ENCODE measurements around the gene SHANK1. TPM values are rescaled to one million over a fixed set of nuclear protein-coding genes. Genes with fewer than 3 reads are reported as not detected.

Gene SHANK1
- total RNA-seq, 1 donor from 2014 or later, result 0.32 TPM

DNA sequence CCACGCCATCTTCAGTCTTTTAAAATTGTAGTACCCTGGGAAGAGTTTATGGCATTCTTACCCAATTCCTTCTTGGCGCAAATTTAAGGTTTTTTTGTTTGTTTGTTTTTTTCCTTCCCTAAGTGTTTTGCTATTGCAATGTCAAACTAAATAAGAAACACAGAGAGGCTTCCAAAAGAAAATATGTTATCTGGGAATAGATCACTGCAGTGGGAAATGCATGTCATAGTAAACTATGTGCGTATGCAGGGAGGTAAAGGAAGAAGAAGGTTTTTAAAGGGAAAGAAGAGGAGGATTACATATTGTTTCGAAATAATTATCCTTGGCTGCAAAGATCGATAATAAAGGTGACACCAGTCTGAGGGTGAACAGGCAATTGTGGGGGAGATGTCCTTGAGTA lies 16.7 kb upstream of the SHANK1 start:
- DNase-seq, result no peak
- ATAC-seq, result no peak
- intact Hi-C loops (cut with micrococcal nuclease), result no loop called here

DNA sequence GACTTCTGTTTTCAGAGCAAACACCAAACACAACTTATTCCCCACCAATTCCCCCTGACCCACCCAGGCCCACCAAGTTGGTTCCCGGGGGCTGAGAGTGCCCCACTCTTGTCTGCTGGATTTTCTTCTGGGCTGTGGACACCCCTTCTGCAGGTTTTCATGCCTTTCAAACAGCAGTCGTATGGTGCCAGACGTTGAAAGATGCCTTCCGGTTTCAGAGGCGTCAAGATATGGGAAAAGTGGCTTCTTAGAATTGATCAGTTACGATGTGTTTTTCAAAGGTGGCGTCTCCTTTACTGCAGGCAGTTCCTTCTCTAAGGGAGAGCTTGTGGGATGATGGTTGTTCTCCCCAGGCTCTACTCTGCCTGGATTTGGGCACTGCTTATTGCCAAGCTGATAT lies 16.3 kb upstream of the SHANK1 start:
- intact Hi-C loops (cut with micrococcal nuclease), result no loop called here
- DNase-seq, result no peak
- no peak for ATAC-seq

DNA sequence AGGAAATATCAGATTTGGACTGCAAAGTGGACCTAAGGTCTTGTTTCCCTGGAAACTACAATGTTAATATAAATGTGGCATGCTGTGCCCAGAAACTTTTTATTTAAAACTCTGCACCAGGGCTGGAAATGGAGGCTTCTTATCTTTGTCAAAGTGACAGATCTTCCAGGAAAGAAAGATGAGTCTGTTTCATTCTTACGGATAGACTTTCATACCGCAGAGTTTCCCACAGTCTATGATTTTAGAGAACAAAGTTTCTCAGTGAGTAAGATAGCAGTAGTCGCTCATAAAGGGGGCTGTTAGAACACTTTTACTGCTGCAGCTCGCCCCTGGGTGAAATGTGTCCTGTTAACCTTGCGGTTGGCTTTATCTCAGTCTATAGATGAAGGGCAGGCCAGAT lies 10.3 kb upstream of the SHANK1 start:
- intact Hi-C loops (cut with micrococcal nuclease), result no loop called here
- DNase-seq, result no peak
- ATAC-seq, result no peak

DNA sequence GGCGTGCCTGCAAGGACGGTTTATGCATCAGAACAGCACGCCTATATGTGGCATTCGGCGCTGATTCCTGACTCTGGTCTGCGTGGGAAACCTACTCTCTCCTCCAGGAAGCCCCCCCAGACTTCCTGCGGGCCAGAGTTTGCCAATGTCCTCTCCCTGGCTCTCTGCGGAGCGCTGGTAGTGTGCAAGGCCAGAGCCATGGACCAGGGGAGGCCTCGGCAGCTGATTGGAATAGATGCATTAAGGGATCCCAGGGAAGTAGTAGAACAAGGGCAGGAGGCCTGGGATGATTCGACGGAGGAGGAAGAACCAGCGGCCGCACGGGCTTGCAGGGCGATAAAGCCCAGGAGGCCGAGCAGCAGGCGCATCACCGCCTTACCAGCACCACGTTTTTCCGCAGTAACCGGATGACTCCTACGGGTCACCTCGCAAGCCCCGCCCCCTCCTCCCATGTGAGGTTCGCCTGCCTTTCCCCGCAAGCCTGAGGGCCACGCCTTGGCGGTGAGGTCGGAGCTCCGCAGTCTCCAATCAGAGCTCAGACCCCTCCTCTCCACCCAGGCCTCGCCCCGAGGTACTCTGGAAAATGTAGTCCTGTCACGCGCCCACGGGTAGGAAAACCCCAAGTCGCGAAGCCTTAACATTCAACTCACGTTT lies 8.6 kb upstream of the SHANK1 start:
- intact Hi-C loops (cut with micrococcal nuclease), result no loop called here
- ATAC-seq, result peak; percentile 16
- peak; percentile 82 for DNase-seq

DNA sequence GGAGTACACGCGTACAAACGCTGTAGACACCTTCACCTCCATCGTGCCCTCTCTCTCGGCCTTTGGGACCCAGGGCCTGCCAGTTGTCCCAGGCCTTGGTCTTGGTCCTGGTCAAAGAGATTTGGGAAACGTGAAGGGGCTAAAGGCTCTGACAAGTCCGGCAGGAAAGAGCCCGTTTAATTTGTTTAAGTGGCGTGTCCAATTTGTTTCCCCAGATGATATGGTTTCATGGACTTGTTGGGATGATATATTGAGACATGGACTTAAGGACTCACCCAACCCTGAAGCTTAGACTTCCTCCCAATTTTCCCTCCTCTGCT lies 6.3 kb upstream of the SHANK1 start:
- intact Hi-C loops (cut with micrococcal nuclease), result no loop called here
- no peak for DNase-seq
- ATAC-seq, result no peak

DNA sequence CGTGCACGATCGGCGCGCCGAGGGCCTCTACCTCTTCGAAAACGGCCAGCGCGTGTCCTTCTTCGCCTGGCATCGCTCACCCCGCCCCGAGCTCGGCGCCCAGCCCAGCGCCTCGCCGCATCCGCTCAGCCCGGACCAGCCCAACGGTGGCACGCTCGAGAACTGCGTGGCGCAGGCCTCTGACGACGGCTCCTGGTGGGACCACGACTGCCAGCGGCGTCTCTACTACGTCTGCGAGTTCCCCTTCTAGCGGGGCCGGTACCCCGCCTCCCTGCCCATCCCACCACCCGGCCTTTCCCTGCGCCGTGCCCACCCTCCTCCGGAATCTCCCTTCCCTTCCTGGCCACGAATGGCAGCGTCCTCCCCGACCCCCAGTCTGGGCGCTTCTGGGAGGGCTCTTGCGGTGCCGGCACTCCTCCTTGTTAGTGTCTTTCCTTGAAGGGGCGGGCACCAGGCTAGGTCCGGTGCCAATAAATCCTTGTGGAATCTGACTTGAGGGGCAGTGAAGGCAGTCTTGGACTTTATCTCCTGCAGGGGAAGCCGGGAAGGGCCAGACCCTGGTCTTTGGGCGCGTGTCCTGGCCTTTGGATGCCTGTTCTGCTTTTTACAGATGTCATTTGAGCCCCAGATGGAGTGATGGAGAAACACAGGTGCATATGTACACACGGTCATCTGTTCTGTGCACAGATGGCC lies 5.8 kb upstream of the SHANK1 start:
- ATAC-seq, result peak; percentile 33
- intact Hi-C loops (cut with micrococcal nuclease), result no loop called here
- no peak for DNase-seq

DNA sequence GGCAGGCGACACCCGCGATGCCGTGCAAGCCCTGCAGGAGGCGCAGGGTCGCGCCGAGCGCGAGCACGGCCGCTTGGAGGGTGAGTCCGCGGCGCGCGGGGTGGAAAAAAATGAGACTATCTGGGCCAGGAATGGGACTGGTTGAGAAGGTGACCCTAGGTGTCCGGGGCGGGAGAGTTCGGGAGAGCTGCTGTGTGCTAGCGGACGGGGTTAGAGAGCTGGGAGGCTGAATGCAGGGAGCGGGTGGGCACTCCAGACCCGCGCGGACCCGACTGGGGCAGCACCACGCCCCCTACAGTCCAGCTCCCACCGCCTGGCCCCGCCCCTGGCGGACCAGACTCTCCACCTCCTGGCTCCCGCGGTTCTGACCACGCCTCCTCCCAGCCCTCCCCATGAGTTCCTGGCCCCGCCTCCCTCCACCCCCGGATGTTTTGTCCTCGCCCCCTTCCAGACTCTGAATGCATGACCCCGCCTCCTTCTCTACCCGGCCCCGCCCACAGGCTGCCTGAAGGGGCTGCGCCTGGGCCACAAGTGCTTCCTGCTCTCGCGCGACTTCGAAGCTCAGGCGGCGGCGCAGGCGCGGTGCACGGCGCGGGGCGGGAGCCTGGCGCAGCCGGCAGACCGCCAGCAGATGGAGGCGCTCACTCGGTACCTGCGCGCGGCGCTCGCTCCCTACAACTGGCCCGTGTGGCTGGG lies 5.1 kb upstream of the SHANK1 start:
- ATAC-seq (peak; percentile 95), DNase-seq (peak; percentile 98)
- intact Hi-C loops (cut with micrococcal nuclease), result no loop called here

DNA sequence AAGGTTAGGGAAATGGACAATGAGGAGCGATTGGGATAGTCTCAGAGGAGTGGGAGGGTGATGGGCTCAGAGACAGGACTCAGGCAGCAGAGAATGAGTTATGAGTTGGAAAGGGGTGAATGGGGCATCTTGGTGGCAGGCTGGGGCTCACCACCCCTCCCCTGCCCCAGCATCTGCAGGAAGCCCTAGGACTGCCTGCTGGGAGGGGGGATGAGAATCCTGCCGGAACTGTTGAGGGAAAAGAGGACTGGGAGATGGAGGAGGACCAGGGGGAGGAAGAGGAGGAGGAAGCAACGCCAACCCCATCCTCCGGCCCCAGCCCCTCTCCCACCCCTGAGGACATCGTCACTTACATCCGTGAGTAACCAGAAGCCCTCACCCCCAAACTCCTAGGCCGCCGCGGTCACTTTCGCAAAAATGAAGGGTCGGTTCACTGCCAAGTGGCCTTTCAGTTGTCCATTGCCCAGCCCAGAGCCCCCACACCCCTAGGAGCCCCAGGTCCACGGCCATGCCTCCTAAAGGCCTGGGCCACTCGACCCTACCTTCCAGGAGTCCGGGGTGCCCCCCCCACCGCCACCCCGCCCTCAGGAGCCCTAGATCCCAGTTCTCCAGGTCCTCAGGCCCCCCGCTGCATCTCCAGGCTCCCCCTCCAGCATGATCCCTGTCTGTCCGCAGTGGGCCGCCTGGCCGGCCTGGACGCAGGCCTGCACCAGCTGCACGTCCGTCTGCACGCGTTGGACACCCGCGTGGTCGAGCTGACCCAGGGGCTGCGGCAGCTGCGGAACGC lies 4.3 kb upstream of the SHANK1 start:
- ATAC-seq, result no peak
- DNase-seq, result no peak
- intact Hi-C loops (cut with micrococcal nuclease), result no loop called here

DNA sequence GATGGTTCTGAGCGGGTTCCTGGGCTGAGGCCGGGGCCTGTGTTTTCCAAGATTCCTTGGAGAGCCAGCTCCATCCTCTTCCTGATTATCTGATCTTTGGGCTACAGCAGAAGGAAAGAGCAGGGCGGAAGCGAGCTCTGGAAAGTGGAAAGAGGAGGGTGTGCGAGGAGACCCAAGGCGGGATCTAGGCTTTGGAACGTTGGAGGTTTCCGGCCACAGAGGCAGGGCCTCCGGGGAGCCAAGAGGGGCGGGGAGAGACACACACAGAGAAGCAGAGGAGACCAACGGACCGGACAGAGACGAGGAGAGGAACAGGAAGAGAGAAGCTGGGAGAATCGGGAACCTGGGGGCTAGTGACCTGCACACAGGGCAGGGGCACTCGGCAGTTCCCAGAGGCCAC lies 3.5 kb upstream of the SHANK1 start, which contains the start of gene CLEC11A:
Gene CLEC11A (plus strand): TSS at position 296 of the 400 bp plus-strand sequence. CDS start 162 bp downstream, outside the sequence.
- ATAC-seq (peak; percentile 35), DNase-seq (peak; percentile 78)
- intact Hi-C loops (cut with micrococcal nuclease), result no loop called here

DNA sequence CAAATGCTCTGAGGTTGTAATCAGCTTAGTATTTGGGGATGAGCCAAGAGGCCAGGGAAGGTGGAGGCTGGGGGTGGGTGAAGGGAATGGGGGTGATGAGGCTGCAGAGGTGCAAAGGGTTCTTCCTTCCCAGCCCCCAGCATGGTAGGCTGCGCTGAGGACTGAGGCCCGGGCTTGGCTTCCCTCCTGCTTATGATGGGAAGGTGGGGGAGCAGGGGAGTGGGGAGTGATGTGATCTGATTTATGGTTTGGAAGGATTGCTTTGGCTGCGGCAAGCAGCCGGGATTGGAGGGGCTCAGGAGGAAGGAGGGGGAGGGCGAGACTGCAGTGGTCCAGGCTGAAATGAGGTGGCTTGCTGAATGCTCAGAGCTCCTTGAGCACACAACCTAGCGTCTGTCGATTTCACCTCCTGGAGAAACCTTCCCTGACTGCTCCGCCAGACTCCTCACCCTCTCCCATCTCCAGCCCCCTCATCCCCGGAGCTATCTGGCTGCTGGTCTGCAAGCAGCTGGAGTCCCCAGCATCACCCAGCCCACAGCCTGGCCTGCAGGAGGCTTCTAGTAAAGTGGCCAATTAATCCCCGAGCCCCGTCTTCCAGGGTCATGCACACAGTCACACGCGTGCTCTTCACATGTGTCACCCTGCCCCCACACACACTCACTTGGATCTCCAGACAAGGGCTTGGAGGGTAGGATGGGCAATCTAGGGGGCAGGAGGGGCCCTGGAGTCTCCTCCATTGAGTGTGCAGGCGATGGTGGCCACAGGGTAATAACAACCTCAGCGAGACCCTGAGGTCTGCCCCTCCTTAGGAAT lies 2.8 kb upstream of the SHANK1 start:
- DNase-seq, result no peak
- intact Hi-C loops (cut with micrococcal nuclease), result no loop called here
- ATAC-seq, result no peak

DNA sequence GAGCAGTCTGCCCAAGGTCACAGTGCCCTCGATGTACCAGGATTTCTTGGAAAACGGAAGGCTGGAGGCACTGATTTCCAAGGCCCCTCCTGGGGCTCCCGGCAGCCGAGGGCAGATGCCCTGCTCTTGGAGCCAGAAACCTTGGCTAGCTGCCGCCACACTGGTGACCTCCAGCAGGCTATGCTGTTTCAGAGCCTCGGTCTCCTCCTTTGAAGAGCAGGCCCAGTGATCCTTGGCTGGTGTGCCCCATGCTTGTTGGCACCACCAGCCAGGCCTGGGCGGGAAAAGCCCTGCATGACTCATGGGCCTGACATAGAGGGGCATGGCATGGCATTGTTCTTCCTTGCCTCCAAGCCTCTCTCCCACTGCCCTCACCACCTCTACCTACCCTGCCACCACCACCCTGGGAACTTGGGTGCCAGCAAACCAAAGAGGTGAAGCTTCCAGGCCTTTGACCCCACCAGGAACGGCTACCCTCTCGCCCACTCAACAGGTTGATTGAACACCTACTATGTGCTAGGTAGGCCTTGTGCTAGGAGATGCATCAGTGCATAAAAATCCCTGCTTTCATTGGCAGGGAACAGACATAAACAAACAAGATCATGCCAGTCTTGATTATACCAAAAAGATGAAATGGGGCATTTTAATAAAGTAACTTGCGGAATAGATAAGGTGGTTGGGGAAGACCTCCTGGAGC lies 2.0 kb upstream of the SHANK1 start:
- intact Hi-C loops (cut with micrococcal nuclease), result no loop called here
- ATAC-seq, result no peak
- DNase-seq, result no peak

DNA sequence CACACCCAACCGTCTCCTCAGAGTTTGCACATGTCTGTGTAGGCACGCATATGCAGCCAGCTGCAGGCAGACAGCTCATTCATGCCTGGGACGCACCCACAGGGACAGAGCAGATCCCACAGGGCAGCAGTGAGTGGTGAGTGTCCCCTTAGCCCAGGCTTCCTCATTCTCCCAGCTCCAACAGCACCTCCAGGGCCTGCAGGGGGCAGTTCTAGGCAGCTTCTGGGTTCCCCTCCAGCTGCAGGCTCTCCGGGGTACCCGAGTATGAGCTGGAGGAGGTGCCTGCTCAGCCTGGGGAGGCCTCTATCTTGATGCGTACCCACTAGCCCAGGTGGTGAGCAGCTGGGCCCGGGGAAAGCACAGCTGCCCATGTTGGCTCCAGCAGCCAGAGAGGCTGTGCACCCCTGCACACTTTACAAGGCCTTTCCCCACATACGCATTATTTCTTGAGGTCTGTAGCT lies 1.3 kb upstream of the SHANK1 start:
- DNase-seq (no peak), ATAC-seq (no peak)
- intact Hi-C loops (cut with micrococcal nuclease), result no loop called here

DNA sequence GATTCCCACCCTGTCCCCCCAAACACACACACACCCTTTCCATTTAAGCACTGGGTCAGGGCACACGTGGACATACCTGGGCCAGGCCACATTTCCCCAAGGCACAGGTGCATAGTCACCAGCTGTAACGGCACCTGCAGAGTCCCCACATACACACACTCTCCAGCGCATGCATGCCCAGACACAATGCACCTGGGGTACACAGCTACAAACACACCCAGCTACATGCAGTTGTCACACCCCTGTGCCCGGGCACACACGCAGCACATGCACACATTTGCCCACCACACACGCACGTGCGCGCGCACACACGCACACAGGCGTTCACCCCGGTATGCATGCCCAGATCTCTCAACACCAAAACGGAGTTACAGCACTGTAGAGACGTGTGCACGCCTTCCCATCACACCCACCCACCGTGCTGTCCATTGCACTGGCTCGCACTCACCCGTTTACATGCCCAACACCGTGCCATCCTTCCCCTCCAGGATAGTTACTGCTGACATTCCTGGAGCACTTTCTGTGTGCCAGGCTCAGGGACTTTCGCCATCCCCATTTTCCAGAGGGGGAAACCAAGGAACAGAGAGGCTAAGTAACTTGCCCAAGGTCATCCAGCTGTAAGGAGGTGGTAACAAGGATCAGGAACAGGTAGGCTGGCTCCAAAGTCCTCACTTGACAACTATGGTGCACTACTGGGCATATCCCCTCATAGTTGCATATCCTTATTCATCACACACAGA lies 749 bp upstream of the SHANK1 start:
- ATAC-seq (no peak), DNase-seq (no peak)
- intact Hi-C loops (cut with micrococcal nuclease), result no loop called here

DNA sequence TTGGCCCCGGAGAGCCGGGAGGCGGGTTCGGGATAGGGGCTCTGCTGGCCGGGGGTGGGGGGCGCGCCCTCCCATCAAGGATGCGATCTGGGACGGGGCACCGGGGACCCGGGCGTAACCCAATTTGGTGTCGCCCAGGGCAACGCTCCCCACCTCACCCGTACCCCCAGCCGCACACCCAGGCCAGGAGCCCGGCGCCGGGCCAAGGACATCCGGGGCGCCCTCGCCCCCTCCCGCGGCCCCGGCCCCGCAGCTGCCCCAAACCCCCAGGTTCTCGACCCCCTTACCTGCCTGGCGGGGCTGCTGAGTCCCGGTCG lies 525 bp downstream of the SHANK1 start:
- ATAC-seq (no peak), DNase-seq (no peak)
- intact Hi-C loops (cut with micrococcal nuclease), result no loop called here

DNA sequence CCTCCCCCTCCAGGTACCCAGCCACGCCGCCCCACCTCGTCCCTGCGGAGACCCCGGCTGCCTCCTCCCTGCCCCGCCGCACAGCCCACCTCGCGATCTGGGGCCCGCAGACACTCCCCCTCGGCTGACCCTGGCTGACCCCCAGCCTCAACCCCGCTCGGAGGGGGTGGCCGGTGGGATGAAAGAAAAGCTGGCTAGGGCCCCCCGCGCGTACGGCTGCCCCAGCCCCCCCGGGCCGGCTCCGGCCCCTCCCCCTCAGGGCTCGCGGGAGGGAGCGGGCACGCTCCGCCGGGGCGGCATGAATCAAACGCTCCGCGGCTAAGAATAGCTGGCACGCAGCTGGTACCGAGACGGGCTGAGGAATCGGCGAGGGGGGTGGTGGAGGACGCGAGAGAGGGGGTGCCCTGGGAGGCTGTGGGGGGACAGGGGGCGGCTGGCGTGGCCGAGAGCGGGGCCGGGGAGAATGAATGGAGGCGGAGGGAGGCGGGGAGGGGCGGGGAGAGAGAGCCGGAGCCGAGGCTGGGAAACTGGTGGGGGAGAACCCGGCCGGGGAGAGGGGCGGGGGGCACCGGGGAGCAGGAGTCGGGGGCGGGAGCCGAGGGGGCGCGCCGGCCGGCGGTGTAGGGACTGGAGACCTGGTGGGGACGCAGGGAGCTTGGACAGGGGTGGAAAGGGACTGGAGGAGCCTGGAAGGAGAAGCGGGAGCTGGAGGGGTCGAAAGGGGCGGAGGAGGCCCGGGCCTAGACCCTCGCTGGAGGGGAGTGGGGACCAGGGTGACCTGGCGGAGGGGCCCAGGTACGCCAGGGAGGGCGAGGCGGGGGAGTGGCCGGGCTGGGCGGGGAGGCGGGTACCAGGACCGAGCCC lies 1.1 kb downstream of the SHANK1 start:
- DNase-seq (no peak), ATAC-seq (peak; percentile 8)
- intact Hi-C loops (cut with micrococcal nuclease), result no loop called here

DNA sequence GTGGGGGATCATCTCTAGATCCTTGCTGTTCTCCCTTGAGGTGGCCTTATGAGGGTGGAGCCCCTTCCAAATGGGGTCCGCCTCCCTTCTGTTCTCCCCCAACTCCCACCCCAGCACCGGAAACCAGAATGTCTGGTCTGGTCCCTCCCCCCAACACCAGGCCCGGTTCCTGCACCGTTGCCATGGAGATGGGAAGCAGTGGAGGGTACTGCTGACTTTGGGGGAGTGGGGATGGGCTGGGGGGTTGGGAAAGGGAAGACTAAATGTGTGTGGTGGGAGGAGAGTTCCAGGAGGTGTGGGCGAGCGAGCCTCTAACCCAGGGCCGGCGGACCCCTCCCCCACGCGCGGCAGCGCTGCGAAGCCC lies 1.7 kb downstream of the SHANK1 start:
- intact Hi-C loops (cut with micrococcal nuclease), result no loop called here
- no peak for ATAC-seq
- no peak for DNase-seq
